Measurements from ENCODE around the gene CPM. TPM values are rescaled to one million over a fixed set of nuclear protein-coding genes. Genes with fewer than 3 reads are reported as not detected.

Gene CPM
- total and polyA plus RNA-seq, 7 experiments from 2014 or later = 0.06 to 5.9 (median 1.8) TPM

GRCh38 chr12:68944296-68945076 is 11.5 kb upstream of the CPM start:
- Mint-ChIP-seq H3K27me3 (peaks cover 0 to 12% (median 5%) of the 10 kb centered on the region in 5 donors), H3K4me1 (no peaks in the 10 kb centered on the region), H3K36me3 (no peaks in the 10 kb centered on the region), H3K4me3 (no peak overlapping the region), H3K9me3 (no peaks in the 10 kb centered on the region), H3K27ac (no peak overlapping the region)
- no peak for DNase-seq
- ChIA-PET POLR2A (no interaction called here), CTCF (no interaction called here)
- Histone ChIP-seq H3K27ac (ENCODE audit: low read depth, low read length) (no peak overlapping the region), H3K36me3 (ENCODE audit: control insufficient read depth in 2 of 3, insufficient read depth in 3 of 3, low read length in 3 of 3) (no peaks in the 10 kb centered on the region), H3K27me3 (ENCODE audit: control insufficient read depth in 2 of 2, insufficient read depth in 2 of 2, low read length in 2 of 2) (no peaks in the 10 kb centered on the region), H3K9me3 (ENCODE audit: control insufficient read depth in 2 of 3, low read length in 3 of 3) (no peaks in the 10 kb centered on the region), H3K4me3 (ENCODE audit: low read length) (no peak overlapping the region), H3K4me1 (ENCODE audit: control insufficient read depth in 2 of 2, insufficient read depth in 2 of 2, low read length in 2 of 2) (no peaks in the 10 kb centered on the region)
- no peak for ATAC-seq
- intact Hi-C loops (cut with micrococcal nuclease) = no loop called here

- H3K4me3 Mint-ChIP-seq = no peak overlapping the region
- peaks cover 0 to 12% (median 5%) of the 10 kb centered on the region in 5 donors for H3K27me3 Mint-ChIP-seq
- Histone ChIP-seq H3K27ac (ENCODE audit: low read depth, low read length) (no peak overlapping the region), H3K9me3 (ENCODE audit: control insufficient read depth in 2 of 3, low read length in 3 of 3) (no peaks in the 10 kb centered on the region), H3K27me3 (ENCODE audit: control insufficient read depth in 2 of 2, insufficient read depth in 2 of 2, low read length in 2 of 2) (no peaks in the 10 kb centered on the region), H3K4me1 (ENCODE audit: control insufficient read depth in 2 of 2, insufficient read depth in 2 of 2, low read length in 2 of 2) (no peaks in the 10 kb centered on the region), H3K4me3 (ENCODE audit: low read length) (no peak overlapping the region), H3K36me3 (ENCODE audit: control insufficient read depth in 2 of 3, insufficient read depth in 3 of 3, low read length in 3 of 3) (no peaks in the 10 kb centered on the region)
- CTCF ChIA-PET = interaction anchor here (0.7 kb wide), 1 partner anchor 43 kb away, joined by 3 read pairs; no protein-coding TSS in a partner anchor
- ATAC-seq = no peak
- intact Hi-C loops (cut with micrococcal nuclease) = no loop called here
- H3K4me1 Mint-ChIP-seq = no peaks in the 10 kb centered on the region
- H3K9me3 Mint-ChIP-seq = no peaks in the 10 kb centered on the region
- POLR2A ChIA-PET = interaction anchor here (0.6 kb wide), 1 partner anchor 52 kb away, joined by 5 read pairs; no protein-coding TSS in a partner anchor
- no peak overlapping the region for H3K27ac Mint-ChIP-seq
- H3K36me3 Mint-ChIP-seq = no peaks in the 10 kb centered on the region
- no peak for DNase-seq
Measured at GRCh38 chr12:68943848-68944247, 10.9 kb upstream of the CPM start.

- DNase-seq (no peak), ATAC-seq (no peak)
- no peaks in the 10 kb centered on the region for H3K4me1 Mint-ChIP-seq
- H3K4me3 Mint-ChIP-seq = no peak overlapping the region
- H3K9me3 Mint-ChIP-seq = no peaks in the 10 kb centered on the region
- H3K9me3 ChIP-seq (ENCODE audit: control insufficient read depth in 2 of 3, low read length in 3 of 3) = no peaks in the 10 kb centered on the region
- ChIA-PET CTCF (no interaction called here), POLR2A (no interaction called here)
- H3K27me3 ChIP-seq (ENCODE audit: control insufficient read depth in 2 of 2, insufficient read depth in 2 of 2, low read length in 2 of 2) = no peaks in the 10 kb centered on the region
- H3K27ac ChIP-seq (ENCODE audit: low read depth, low read length) = no peak overlapping the region
- intact Hi-C loops (cut with micrococcal nuclease) = no loop called here
- H3K36me3 ChIP-seq (ENCODE audit: control insufficient read depth in 2 of 3, insufficient read depth in 3 of 3, low read length in 3 of 3) = no peaks in the 10 kb centered on the region
- no peaks in the 10 kb centered on the region for H3K4me1 ChIP-seq (ENCODE audit: control insufficient read depth in 2 of 2, insufficient read depth in 2 of 2, low read length in 2 of 2)
- H3K27me3 Mint-ChIP-seq = peaks cover 0 to 13% (median 9%) of the 10 kb centered on the region in 5 donors
- H3K4me3 ChIP-seq (ENCODE audit: low read length) = no peak overlapping the region
- H3K36me3 Mint-ChIP-seq = no peaks in the 10 kb centered on the region
- H3K27ac Mint-ChIP-seq = no peak overlapping the region
Measured at GRCh38 chr12:68940731-68941130, 7.8 kb upstream of the CPM start.

- CTCF ChIA-PET = no interaction called here
- intact Hi-C loops (cut with micrococcal nuclease) = loop anchor here in 1 of 2 donors (10.0 kb wide), 1 partner anchor 65 kb away; no protein-coding TSS in a partner anchor
- Mint-ChIP-seq H3K4me1 (no peaks in the 10 kb centered on the region), H3K27ac (no peak overlapping the region), H3K27me3 (peaks cover 0 to 18% (median 9%) of the 10 kb centered on the region in 5 donors), H3K9me3 (no peaks in the 10 kb centered on the region), H3K4me3 (no peak overlapping the region), H3K36me3 (no peaks in the 10 kb centered on the region)
- no peak for DNase-seq
- Histone ChIP-seq H3K9me3 (ENCODE audit: control insufficient read depth in 2 of 3, low read length in 3 of 3) (no peaks in the 10 kb centered on the region), H3K27me3 (ENCODE audit: control insufficient read depth in 2 of 2, insufficient read depth in 2 of 2, low read length in 2 of 2) (no peaks in the 10 kb centered on the region), H3K27ac (ENCODE audit: low read depth, low read length) (no peak overlapping the region), H3K4me3 (ENCODE audit: low read length) (no peak overlapping the region), H3K4me1 (ENCODE audit: control insufficient read depth in 2 of 2, insufficient read depth in 2 of 2, low read length in 2 of 2) (no peaks in the 10 kb centered on the region), H3K36me3 (ENCODE audit: control insufficient read depth in 2 of 3, insufficient read depth in 3 of 3, low read length in 3 of 3) (no peaks in the 10 kb centered on the region)
- POLR2A ChIA-PET = no interaction called here
- ATAC-seq = no peak
Measured at GRCh38 chr12:68939505-68939904, 6.5 kb upstream of the CPM start.

GRCh38 chr12:68934392-68934791 is 1.4 kb upstream of the CPM start:
- Mint-ChIP-seq H3K4me1 (peaks cover 6 to 20% (median 7%) of the 10 kb centered on the region in 7 donors), H3K27me3 (peaks cover 5 to 16% (median 11%) of the 10 kb centered on the region in 5 donors), H3K4me3 (peak overlapping the region in 7 of 10 donors; percentile 11 to 95 (median 47)), H3K27ac (no peak overlapping the region), H3K36me3 (peaks cover 0 to 3% (median 0%) of the 10 kb centered on the region in 5 donors), H3K9me3 (no peaks in the 10 kb centered on the region)
- ChIA-PET POLR2A (no interaction called here), CTCF (interaction anchor here (0.7 kb wide), 1 partner anchor 104 kb away, joined by 3 read pairs; no protein-coding TSS in a partner anchor)
- H3K9me3 ChIP-seq (ENCODE audit: control insufficient read depth in 2 of 3, low read length in 3 of 3) = no peaks in the 10 kb centered on the region
- intact Hi-C loops (cut with micrococcal nuclease) = loop anchor here (5.0 to 10.0 kb wide), 3 partner anchors 60 to 803 kb away; partner anchors contain the start of gene RAB3IP (in 1 of the 2)
- no peak overlapping the region for H3K27ac ChIP-seq (ENCODE audit: low read depth, low read length)
- DNase-seq (no peak), ATAC-seq (no peak)
- no peaks in the 10 kb centered on the region for H3K36me3 ChIP-seq (ENCODE audit: control insufficient read depth in 2 of 3, insufficient read depth in 3 of 3, low read length in 3 of 3)
- H3K27me3 ChIP-seq (ENCODE audit: control insufficient read depth in 2 of 2, insufficient read depth in 2 of 2, low read length in 2 of 2) = peaks cover 0 to 2% of the 10 kb centered on the region in 2 donors
- no peak overlapping the region for H3K4me3 ChIP-seq (ENCODE audit: low read length)
- H3K4me1 ChIP-seq (ENCODE audit: control insufficient read depth in 2 of 2, insufficient read depth in 2 of 2, low read length in 2 of 2) = peaks cover 0 to 6% of the 10 kb centered on the region in 2 donors

GRCh38 chr12:68932128-68932960 is 627 bp downstream of the CPM start:
- POLR2A ChIA-PET = no interaction called here
- DNase-seq (peak in 6 of 9 donors; percentile 19 to 32 (median 24)), ATAC-seq (peak; percentile 44)
- H3K27me3 ChIP-seq (ENCODE audit: control insufficient read depth in 2 of 2, insufficient read depth in 2 of 2, low read length in 2 of 2) = peaks cover 0 to 2% of the 10 kb centered on the region in 2 donors
- Mint-ChIP-seq H3K27ac (peak overlapping the region in 3 of 9 donors; percentile 51 to 55 (median 53)), H3K4me1 (peaks cover 6 to 20% (median 7%) of the 10 kb centered on the region in 7 donors), H3K27me3 (peaks cover 5 to 16% (median 11%) of the 10 kb centered on the region in 5 donors), H3K9me3 (peaks cover 0 to 4% (median 0%) of the 10 kb centered on the region in 11 donors), H3K4me3 (peak overlapping the region; percentile 83 to 95 (median 89)), H3K36me3 (peaks cover 0 to 10% (median 0%) of the 10 kb centered on the region in 5 donors)
- peaks cover 0 to 6% of the 10 kb centered on the region in 2 donors for H3K4me1 ChIP-seq (ENCODE audit: control insufficient read depth in 2 of 2, insufficient read depth in 2 of 2, low read length in 2 of 2)
- CTCF ChIA-PET = interaction anchor here (1.1 kb wide), 1 partner anchor 10 kb away, joined by 3 read pairs; no protein-coding TSS in a partner anchor
- no peaks in the 10 kb centered on the region for H3K36me3 ChIP-seq (ENCODE audit: control insufficient read depth in 2 of 3, insufficient read depth in 3 of 3, low read length in 3 of 3)
- peak overlapping the region; percentile 58 for H3K4me3 ChIP-seq (ENCODE audit: low read length)
- H3K9me3 ChIP-seq (ENCODE audit: control insufficient read depth in 2 of 3, low read length in 3 of 3) = no peaks in the 10 kb centered on the region
- H3K27ac ChIP-seq (ENCODE audit: low read depth, low read length) = peak overlapping the region; percentile 0
- intact Hi-C loops (cut with micrococcal nuclease) = loop anchor here (2.0 to 10.0 kb wide), 7 partner anchors 26 to 805 kb away; partner anchors contain the start of genes MDM2 (in 2 of the 2), CPSF6 (in 1 of the 2), FRS2 (in 1 of the 2) and RAB3IP (in 1 of the 2)
